HG02885 (cell line): ENCODE results near the gene ECSIT.
"Not testable (repeated sequence)": the region's sequence is repeated elsewhere in the genome, so short reads cannot be mapped to it uniquely, and the experiment has no call there.

ENCODE experiments used
- ATAC-seq: cut with Tn5 transposase; IDR thresholded peaks from one replicate; pipeline ENCODE4 v1.9.1; 2021; ENCODE audit warnings: mild to moderate bottlenecking; ENCODE audit not compliant: unreplicated experiment, poor library complexity

ECSIT gene

GRCh38 chr19:11479898-11480714 lies 48.8 kb downstream of the ECSIT start:
- ATAC-seq = no peak

DNA sequence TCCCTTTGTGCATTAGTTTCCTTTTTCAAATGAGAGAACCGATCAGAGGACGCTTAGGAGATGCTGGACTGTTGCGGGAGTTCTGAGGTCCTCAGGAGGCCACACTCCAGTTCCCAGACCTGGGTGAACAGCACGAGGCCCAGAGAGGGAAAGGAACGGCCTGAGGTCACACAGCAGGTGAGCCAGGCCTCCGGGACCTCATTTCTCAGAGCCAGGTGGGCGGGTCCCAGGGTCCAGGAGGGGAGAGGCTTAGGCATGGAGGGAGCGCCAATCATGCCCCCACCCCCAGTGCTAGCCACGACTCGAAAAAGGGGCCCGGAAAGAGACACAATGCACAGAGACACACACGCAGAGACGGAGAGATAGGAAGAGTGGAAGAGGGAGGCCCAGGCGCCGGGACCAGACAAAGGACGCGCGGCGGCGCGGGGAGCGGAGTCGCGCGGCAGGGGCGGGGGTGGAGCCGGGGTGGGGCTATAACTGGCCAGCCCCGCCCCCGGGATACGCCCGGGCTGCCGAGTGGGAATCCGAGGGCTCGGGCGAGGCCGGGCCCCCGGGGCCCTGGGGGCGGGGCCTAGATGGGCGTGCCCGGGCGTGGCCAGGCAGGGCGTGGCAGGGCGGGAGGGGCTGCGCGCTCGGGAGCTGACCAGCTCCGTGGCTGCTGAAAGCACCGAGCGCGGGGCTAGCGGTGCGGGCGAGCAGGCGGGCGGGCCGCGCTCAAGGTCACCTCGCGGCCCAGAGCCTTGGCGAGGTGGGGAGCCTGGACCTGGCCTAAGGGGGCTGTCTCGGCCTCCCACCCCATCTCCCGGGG lies 49.6 kb downstream of the ECSIT start:
- no peak for ATAC-seq

DNA sequence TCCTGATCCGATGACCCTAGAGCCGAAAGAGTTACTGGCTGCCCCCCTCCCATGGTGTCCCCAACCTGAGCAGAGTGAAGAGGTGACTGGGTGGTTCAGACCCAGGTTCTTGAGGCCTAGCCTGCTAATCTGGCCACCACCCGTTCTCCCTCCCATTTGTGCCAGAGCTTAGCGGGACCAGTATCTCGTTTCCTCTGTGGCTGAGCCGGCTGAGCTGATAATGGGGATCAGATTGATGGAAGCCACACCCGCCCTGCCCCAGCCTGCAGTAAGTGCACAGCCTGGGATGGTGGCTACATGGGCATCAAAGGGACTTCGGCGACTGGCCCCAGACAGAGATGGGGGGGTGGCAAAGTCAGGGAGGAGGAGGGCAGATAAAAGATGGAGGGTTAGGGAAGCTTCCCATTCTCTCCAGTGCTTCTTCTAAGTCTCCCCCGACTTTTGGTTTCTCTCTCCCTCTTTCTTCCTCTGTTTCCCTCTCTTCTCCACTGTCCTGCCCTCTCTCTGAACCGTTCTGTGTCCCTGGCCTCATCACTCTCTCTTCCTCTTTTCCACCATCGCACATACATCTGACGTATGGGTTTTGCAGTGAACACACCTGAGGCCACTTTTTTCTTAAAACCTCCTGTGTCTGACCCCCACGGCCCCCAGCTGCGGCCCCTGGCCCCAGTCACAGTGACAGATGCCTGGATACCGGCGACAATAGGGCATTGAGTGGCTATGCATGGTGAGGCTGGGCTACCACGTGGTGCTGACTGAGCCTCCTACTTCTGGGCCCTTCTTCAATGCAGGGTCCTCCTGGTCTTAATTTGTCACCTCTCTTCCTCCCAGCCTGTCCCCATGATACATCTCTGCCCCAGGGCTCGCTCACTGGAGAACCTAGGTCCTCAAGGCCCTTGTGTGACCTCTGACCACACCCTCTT lies 50.5 kb downstream of the ECSIT start:
- ATAC-seq = no peak

DNA sequence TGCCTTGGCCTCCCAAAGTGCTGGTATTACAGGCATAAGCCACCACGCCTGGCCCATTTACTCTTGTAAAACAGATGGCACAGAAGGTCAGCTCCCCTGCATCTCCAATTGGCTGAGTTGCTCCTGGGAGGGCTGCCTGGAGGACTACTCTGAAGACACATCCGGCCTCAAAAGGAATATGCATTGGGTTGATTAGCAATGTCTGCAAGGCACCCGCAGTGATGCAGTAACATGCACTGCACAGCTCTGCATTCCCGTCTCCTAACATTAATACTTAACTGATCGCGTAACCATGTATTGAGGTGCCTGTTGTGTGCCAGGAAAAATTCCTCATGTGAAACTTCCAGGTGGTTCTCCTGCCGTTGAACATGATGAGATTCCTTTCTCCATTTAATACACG lies 53.1 kb downstream of the ECSIT start:
- no peak for ATAC-seq

GRCh38 chr19:11475343-11475742 lies 53.6 kb downstream of the ECSIT start:
- ATAC-seq = not testable (repeated sequence)

- ATAC-seq = no peak
Measured at GRCh38 chr19:11473725-11474124, 55.2 kb downstream of the ECSIT start.

GRCh38 chr19:11468266-11468845 lies 60.6 kb downstream of the ECSIT start:
- ATAC-seq = not testable (repeated sequence)

DNA sequence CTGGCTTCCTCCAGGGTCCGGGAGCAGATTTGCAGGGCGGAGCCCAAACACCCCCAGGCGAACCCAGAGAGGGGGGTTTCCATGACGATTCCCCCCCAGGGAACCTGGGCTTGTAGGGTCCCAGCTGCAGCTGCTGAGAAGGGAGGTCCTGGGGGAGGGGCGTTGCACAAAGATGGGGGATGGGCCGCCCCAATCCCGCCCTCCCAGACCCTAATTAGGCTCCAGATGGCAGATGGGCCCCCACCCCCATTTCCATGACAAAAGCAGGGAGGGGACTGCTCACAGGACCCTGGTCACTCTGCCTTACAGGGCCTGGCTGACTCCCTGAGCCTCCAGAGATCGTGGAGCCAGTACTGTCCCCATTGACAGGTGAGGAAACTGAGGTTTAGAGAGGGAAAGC lies 63.3 kb downstream of the ECSIT start:
- ATAC-seq = no peak

GRCh38 chr19:11464333-11465265 lies 64.3 kb downstream of the ECSIT start:
- ATAC-seq = no peak

- no peak for ATAC-seq
Measured at GRCh38 chr19:11463391-11463790, 65.5 kb downstream of the ECSIT start.

DNA sequence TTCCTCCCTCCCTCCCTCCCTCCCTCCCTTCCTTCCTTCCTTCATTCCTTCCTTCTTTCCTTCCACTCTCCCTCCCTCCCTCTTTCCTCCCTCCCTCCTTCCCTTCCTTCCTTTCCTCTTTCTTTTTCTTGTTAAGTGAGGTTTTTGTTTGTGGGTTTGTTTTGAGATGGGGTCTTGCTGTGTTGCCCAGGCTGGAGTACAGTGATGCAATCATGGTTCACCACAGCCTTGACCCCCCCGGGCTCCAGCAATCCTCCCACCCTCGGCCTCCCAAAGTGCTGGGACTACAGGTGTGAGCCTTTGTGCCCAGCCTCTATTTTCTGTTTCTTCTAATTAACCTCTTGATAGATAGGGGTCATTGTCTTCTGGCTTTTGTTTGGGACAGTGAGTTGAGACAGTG lies 67.5 kb downstream of the ECSIT start:
- no peak for ATAC-seq

DNA sequence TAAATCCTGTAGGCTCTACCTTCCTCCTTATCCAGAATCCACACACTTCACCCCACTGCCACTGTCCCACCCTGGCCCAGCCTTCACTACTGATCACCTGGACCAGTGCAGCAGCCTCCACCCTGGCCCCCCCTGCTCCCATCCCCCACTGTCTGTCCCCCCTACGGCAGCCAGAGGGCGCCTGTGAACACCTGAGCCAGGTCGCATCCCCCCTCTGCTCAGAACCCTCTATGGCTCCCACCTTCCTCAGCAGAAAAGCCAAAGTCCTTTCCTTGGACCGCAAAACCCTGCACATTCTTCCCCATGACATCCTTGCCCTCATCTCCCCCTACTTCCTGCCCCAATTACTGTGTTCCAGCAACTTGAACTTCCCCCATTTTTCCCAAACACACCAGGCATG lies 68.7 kb downstream of the ECSIT start:
- ATAC-seq = no peak

GRCh38 chr19:11458912-11459311 lies 70.0 kb downstream of the ECSIT start:
- ATAC-seq = not testable (repeated sequence)

GRCh38 chr19:11458236-11458900 lies 70.6 kb downstream of the ECSIT start:
- ATAC-seq = no peak

- no peak for ATAC-seq
Measured at GRCh38 chr19:11457831-11458230, 71.1 kb downstream of the ECSIT start.

- ATAC-seq = no peak
Measured at GRCh38 chr19:11457115-11457514, 71.8 kb downstream of the ECSIT start.

- no peak for ATAC-seq
Measured at GRCh38 chr19:11456659-11457058, 72.3 kb downstream of the ECSIT start.
